Measurements from ENCODE around the gene CHCHD6. TPM values are rescaled to one million over a fixed set of nuclear protein-coding genes. Genes with fewer than 3 reads are reported as not detected.

CHCHD6 gene
- total RNA-seq, 4 donors from 2014 or later: 2.0 to 11.5 (median 10.0) TPM

- TF ChIP-seq, protein P1, sequence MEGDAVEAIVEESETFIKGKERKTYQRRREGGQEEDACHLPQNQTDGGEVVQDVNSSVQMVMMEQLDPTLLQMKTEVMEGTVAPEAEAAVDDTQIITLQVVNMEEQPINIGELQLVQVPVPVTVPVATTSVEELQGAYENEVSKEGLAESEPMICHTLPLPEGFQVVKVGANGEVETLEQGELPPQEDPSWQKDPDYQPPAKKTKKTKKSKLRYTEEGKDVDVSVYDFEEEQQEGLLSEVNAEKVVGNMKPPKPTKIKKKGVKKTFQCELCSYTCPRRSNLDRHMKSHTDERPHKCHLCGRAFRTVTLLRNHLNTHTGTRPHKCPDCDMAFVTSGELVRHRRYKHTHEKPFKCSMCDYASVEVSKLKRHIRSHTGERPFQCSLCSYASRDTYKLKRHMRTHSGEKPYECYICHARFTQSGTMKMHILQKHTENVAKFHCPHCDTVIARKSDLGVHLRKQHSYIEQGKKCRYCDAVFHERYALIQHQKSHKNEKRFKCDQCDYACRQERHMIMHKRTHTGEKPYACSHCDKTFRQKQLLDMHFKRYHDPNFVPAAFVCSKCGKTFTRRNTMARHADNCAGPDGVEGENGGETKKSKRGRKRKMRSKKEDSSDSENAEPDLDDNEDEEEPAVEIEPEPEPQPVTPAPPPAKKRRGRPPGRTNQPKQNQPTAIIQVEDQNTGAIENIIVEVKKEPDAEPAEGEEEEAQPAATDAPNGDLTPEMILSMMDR (IDR thresholded peaks at IDR 0.05; ENCODE audit: low read depth): no peak
Measured at GRCh38 chr3:126988451-126989021, 284.5 kb downstream of the CHCHD6 start.

- TF ChIP-seq, protein P1 (IDR thresholded peaks at IDR 0.05; ENCODE audit: low read depth): no peak
Measured at GRCh38 chr3:126989316-126990023, 285.4 kb downstream of the CHCHD6 start.

DNA sequence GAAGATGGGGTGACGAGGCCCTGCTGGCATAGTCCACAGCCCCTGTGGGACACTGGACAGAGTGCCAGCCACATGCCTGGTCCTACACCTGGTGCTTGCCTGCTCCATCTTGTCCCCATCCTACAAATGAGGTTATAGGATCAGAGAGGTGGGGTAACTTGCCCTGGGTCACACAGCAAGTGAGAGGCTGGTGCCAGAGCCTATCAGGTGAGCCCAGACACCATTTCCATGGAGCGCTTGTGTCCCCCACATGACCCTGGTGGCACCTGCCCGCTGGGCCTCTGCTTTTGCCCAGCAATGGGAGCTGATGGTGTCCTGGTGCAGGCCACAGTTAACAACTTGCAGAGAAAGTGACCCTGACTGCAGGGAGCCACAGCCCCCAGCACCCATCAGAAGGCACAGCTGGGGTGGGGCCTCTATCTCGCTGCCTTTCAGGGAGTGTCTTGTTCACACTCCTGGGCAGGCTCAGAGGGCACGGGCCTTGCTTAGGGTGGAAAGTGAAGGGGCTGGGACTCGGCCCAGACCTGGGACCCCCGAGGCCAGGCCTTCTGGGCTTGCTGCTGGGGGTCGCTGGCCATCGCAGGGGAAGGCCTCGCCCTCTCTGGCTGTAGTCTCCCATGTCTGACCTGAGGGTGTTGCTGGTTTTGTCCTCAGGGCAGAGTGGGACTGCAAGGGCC, 286.1 kb downstream of the CHCHD6 start:
- TF ChIP-seq, protein P1 (IDR thresholded peaks at IDR 0.05; ENCODE audit: low read depth): no peak

DNA sequence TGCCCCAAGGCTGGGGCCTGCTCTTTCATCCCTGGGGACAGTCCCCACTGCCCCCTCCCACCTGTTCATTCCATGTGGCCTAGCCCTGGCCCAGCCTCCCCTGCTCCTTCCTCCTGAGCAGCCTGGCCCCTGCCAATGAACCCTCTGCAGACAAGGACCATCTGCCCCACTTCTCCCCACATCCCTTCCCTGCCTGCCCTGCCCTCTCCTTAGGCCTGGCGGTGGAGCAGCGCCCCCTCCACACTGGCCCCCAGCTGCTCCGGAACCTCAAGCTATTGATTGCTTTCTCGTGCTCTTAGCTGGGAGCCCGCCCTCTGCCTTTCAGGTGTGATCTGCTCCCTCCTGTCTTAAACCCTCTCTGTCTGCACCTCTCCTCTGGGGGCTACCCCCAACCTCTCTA, 286.9 kb downstream of the CHCHD6 start:
- TF ChIP-seq, protein P1 (IDR thresholded peaks at IDR 0.05; ENCODE audit: low read depth): no peak

DNA sequence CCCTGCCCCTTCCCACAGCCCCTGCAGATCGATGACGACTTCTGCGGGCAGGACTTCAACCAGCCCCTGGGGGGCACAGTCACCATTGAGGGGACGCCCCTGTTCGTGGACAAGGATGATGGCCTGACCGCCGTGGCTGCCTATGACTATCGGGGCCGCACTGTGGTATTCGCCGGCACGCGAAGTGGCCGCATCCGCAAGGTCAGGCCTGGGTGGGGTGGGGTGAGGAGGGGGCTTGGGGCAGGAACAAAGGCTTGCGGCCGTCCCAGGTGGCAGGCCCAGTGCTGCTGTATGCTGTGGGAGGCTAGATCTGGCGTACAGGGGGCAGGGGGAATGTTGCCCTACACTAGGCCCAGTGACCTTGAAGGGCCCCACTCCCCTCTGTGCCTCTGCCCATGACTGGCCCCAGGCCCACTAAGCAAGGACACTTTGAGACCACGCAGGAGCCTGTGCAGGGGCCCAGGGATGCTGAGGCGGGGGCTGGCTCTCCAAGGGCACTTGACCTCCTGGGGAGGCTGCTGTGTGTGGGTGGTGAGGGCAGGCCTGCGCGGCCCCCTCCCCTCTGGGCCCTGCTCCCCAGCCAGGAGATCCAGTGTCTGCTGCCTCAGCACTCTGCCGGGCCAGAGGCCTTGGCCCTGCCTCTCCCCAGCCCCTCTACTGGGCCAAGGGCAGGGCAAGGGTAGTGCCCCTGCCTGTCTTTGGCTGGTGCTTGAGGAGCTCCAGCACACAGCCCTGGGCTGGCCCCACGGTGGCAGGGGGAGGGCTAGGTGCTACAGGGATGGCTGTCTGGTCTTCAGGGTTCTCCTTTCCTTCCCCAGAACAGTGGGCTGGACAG, 287.5 kb downstream of the CHCHD6 start:
- TF ChIP-seq, protein P1 (IDR thresholded peaks at IDR 0.05; ENCODE audit: low read depth): no peak

GRCh38 chr3:126992216-126992615, 288.2 kb downstream of the CHCHD6 start:
- TF ChIP-seq, protein P1 (IDR thresholded peaks at IDR 0.05; ENCODE audit: low read depth): no peak
